SIG-M5 treated with dmso at 0.1 percent for 504 hours (cell line): ENCODE measurements around the gene PPP1R3D.
"Not testable (repeated sequence)": the region's sequence is repeated elsewhere in the genome, so short reads cannot be mapped to it uniquely, and the experiment has no call there.

Experiments
- DNase-seq: peaks from one replicate; lab custom pipeline; 2025; ENCODE audit not compliant: unreplicated experiment; lab: John Stamatoyannopoulos, UW

The PPP1R3D gene, protein sequence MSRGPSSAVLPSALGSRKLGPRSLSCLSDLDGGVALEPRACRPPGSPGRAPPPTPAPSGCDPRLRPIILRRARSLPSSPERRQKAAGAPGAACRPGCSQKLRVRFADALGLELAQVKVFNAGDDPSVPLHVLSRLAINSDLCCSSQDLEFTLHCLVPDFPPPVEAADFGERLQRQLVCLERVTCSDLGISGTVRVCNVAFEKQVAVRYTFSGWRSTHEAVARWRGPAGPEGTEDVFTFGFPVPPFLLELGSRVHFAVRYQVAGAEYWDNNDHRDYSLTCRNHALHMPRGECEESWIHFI

DNA sequence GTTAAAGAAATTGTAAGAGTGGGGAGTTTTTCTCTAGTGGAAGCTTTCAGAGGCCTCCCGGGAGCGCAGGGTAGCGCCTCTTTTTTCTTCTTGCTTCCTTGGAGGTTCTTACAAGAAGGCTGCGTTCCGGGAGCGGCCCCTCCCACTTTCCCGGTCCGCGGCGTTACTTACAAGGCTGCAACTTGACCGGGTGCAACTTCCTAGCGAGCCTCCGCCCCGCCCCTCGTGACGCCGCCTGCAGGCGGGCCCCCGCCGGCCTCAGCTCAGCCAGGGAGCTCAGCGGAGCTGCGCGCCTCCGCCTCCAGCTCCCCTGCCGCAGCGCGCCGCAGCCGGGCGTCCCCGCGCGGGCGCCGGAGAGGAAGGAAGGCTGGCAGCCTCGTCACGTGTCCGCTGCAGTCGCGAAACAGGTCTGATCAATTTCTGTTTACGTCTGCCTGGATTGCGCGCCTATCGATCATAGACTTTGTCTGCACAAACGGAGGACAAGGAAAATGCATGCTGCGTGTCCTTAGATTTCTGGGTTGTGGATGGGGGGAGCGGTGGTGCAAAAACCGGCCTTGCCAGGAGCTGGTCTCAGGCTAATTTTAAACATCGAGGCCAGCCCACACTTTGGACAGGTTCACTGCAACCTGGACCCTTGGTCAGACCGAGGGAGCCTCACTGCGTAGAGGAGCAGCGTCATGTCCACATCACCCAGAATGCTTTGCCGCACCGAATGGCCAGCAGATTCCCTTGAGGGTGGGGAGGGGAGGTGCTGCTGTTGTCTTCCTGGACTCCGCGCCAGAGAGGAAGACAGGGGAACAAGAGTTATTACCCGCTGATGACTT is at the start of gene PPP1R3D, which contains the start of gene FAM217B:
Gene PPP1R3D (minus strand): TSS at position 177 of the 827 bp plus-strand sequence. CDS start 374 bp downstream, outside the sequence.
Gene FAM217B (plus strand): TSS at position 261 of the 827 bp plus-strand sequence. CDS start 3,555 bp downstream, outside the sequence.
- peak; percentile 98 for DNase-seq

DNA sequence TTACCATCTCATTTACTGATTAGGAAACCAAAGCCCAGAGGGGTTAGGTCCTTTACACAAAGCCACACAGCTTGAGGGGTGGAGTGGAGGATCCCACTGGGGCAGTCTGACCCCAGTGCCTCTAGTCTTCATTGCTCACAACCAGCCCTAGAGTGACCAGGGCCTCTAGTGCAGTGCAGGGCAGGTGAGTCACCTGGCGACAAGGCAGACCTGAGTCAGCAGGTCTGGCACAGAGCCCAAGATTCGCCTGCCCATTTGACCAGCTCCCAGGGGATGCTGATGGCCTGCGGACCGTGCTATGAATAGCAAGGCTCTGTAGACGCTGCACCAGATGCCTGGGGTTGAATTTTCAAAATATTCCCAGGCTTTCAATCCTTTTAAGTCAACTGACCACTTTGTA is 48.0 kb upstream of the PPP1R3D start:
- peak; percentile 57 for DNase-seq

DNA sequence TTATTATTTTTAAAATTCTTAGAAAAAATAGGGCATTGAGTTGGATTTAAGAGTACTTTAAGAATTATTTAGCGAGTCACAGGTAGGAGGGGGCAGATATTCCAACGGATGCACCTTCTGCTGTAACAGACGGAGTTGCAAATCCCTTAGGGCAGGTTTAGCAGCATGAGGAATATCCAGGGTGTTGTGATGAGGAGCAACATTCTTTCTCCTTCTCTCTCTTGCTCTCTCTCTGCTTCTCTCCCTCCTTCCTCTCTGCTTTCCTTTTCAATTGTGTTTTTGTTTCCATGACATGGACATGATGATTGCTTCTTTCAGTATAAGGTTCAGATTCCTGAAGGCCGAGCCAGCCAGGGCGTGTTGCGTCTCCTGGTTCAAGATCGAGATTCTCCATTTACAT is 47.0 kb upstream of the PPP1R3D start:
- DNase-seq = no peak

DNA sequence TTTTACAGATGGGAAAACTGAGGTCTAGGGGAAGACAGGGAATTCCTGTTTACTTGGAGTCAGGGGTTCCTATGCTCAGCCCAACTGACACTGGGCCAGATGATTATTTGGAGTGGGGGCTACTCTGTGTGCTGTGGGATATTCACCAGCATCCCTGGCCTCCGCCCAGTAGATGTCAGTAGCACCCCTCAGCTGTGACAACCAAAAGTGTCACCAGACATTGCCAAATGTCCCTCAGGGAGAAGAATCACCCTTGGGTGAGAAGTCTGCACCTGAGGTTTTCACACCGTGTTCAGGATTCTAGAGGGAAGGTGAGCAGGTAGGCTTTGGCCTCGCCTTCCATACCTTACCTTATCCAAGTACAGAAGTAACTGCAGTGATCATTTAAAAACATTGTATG is 45.8 kb upstream of the PPP1R3D start:
- DNase-seq = peak; percentile 42

DNA sequence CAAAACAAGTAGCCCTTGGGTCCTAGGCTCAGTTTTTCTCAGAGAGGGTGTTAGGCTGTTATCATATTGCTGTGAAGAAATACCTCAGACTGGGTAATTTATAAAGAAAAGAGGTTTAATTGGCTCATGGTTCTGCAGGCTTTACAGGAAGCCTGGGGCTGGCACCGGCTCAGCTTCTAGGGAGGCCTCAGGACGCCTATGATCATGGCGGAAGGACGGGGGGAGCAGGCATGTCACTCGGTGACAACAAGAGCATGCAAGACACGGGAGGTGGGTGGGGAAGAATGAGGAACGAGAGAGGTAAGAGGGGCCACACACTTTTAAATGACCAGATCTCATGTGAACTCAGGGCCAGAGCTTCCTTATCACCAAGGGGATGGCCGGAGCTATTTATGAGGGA is 45.1 kb upstream of the PPP1R3D start:
- DNase-seq = no peak

DNA sequence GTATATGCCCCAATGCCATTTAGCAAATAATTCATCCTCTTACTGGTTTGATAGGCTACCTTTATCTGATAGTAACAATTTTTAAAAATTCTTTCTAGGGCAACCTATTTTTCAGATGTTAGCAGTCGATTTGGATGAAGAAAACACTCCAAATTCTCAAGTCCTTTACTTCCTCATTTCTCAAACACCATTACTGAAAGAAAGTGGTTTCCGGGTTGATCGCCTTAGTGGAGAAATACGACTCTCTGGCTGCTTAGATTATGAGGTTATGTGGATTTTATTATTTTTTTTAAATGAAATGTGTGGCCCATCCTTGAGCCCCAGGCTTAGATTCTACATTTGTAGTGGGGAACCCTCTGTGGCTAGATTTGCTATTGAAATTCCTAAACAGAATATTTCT is 44.4 kb upstream of the PPP1R3D start:
- peak; percentile 81 for DNase-seq

DNA sequence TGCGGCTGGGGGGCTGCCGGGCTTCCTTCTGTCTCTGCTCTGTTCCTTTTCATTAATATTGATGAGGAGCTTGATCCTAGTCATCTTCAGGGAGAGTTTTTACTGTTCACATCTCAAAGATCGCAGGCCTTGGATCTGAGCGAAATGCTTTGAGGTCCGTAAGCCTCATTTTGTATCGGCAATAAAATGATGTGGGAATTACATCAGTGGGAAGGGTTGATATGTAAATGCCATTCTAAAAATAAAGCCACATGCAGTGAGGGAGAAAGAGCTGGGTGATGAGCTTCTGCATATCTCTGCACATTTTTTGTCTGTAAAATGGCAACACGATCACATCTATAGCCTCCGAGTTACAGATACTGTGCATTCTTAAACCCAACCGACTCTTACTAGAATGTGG is 43.0 kb upstream of the PPP1R3D start:
- no peak for DNase-seq

DNA sequence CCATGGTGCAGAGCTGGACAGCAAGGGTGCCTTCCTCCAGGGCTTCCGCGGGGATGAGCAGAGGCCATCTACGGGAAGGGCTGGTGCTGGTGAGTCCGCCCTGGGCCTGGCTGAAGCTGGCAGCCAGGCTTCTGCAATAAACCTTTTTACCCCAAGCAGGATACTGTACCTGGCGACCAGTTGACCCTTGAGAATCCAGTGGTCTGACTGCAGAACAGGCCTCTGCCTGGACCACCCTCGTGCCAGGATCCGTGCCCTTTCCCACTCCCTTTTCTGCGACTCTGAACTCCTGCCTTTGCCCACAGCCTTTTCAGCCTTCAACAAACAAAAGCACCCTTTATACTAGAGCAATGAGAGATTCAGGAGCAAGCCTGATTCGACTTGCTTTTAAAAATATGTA is 37.0 kb upstream of the PPP1R3D start:
- no peak for DNase-seq

DNA sequence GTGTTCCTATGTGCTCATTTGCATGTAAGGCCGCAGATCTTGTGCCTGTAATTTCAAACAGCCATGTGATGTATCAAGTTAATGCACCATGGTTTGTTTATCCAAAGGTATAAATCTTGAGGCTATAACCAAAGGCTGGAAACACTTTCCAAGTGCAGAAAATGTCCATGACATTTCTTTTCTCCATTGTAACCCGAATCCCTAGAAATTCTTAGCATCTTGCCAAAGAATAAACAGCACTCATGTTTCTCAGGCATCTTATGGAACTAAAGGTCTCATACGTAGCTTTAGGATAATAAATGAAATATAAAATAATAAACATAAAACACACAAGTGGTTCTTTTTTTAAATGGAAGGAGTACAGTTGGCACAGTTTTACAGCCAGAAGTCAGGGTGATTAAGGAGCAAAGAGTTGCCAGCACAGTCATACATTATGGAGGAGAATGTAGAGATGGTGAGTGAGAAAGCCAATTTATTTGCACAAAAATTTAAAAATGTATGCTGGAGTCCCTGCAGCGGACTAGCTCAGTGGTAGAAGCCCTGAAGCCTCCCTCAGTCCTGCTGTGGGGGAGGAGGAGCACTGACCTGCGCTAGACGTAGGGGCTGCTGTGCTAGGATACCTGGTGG is 36.2 kb upstream of the PPP1R3D start:
- DNase-seq = no peak

DNA sequence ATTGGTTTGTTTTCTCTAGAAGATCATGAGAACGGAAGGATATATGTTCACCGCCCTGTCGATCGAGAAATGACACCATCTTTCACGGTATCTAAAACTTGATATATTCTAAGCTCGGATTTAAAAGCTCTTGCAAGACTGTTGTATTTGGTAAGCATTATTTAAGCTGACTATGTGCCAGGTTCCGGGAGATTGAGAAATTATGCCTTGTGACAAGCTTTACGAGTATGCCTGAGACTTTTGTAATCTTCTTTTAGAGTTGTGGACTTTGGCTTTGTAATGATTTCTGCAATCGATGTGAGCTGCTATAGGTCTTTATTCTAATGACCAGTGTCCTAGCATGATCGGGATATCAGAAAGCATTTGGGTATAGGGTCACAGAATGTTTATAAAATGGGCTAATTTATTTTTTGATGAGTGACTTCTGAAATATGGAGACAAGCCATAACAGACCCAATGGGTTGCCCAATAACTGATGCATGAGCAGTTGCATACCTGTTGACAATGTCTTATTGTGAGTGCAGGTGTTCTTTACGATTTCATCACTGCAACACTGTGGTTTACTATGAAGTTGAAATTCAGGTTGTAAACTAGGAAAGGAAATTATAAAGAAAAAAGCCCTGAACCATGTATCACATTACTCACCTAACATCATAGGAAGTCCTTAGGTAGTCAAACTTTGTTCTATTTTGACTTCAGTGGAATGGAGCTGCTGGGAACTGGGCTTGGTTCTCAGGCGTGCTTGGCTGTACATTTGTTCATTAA is 32.1 kb upstream of the PPP1R3D start:
- peak; percentile 52 for DNase-seq

DNA sequence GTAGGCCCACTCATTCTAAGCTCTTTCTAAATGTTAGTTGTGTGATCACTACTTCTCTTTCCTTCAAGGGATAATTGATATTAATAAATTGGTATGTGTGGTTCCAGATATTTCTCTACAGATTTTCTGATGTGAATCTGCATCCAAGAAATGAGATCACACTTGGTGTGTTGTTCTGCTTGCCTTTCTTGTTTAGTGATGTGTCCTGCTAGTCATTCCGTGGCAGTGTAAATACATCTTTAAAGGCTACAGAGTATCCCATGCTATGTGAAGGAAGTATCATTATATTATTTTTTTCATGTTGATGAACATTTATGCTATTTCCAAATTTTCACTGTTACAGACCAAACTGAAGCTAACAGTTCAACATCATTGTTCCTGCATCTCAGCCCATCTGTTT is 31.3 kb upstream of the PPP1R3D start:
- no peak for DNase-seq

DNA sequence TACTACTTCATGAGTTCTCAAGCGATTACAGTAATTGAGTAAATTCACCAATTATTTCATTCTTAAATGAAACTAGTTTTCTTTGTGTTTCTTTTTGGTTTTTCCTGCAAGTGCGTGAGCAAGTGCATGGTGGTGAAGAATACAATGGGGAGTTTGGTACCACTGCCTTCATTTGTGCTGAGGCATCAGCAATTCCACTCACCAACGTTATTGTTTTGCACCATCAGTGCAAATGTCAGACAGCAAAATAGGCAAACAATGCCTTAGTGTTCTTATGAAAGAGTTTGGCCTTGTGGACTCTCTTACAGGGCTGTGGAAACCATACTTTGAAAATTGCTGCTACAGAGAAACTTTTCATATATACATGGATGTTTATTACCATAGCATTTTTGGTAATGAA is 26.3 kb upstream of the PPP1R3D start:
- DNase-seq = no peak

DNA sequence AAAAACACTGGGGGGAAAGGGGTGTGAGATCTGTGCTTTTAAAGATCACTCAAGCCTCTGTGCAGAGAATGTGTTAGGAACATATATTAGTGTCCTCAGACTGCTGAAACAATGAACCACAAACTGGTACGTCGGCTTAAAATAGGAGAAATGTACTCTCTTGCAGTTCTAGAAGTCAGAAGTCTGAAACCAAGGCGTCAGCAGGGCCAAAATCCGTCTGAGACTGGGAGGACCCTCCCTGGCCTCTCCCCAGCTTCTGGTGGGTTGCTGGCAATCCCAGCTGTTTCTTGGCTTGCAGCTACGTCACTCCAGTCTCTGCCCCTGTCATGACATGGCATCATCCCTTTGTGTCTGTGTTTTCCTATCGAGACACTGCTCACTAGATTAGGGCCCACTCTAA is 22.1 kb upstream of the PPP1R3D start:
- DNase-seq = no peak

DNA sequence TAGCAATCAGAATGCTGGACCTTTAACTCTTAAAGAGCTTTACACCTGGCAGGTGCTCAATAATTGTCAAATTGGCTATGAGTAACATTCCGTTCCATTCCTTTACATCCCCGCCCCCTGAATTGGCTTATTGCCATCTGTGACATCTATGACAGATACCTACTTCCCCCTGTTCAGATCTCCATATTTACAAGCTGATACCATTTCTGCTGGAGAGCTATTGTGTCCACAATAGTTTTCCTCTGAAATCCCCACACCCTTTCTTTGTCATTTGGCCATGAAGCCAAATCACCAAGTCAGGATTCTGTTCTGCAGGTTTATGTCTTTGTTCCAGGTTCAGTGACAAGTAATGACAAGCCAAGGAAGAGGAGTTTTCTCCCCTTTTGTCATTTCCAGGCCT is 21.3 kb upstream of the PPP1R3D start:
- DNase-seq = no peak

DNA sequence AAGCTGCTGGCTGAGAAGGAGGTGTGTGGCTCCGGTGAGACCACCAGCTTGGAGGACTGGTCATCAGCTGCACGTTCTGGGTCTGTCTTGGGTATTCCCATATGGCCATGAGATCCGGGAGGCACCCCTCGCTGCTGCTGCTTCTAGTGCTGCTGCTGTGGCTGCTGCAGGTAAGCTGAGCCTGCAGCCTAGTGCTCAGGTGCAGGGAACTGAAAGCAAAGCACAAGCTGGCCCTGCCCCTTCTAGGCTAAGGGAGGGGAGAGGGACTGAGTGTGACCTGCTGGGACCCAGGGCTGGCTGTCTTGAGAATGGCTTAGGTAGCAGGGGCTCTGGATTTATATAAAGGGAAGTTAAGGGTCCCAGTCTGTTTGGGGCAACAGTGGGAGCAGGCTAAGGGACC is 18.5 kb upstream of the PPP1R3D start:
- DNase-seq = no peak

DNA sequence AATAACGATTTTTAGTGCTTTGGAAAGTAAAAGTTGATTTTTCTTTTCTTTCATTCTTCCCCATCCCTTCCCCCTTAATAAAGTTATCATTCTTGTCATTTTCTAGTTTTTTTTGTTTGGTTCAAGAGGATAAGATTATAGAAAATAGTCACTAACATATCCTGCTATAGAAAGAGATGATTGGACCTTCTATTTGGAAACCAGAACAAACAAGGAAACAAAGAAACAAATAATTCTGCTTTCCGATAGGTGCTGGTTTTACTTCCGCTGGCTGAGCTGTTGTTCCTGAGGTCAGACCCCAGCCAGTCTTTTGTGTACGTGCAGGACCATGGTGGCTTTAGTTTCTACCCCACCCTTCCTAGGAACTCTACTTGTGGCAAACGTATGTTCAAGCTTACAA is 18.0 kb upstream of the PPP1R3D start, which contains the start of gene CDH26:
Gene CDH26 (plus strand): TSS at position 301 of the 400 bp plus-strand sequence. CDS start 304 bp downstream, outside the sequence.
- no peak for DNase-seq

DNA sequence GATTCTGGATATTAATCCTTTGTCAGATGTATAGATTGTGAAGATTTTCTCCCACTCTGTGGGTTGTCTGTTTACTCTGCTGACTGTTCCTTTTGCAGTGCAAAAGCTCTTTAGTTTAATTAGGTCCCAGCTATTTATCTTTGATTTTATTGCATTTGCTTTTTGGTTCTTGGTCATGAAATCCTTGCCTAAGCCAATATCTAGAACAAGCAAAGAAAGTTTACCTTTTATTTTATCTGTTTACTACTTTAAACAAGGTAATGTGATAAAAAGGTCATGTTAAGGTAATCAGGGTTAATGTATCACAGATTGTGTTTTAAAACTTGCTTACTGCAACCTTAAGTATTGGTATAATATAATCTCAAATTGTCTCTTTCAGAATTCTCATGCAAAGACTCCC is 17.5 kb upstream of the PPP1R3D start:
- not testable (repeated sequence) for DNase-seq

DNA sequence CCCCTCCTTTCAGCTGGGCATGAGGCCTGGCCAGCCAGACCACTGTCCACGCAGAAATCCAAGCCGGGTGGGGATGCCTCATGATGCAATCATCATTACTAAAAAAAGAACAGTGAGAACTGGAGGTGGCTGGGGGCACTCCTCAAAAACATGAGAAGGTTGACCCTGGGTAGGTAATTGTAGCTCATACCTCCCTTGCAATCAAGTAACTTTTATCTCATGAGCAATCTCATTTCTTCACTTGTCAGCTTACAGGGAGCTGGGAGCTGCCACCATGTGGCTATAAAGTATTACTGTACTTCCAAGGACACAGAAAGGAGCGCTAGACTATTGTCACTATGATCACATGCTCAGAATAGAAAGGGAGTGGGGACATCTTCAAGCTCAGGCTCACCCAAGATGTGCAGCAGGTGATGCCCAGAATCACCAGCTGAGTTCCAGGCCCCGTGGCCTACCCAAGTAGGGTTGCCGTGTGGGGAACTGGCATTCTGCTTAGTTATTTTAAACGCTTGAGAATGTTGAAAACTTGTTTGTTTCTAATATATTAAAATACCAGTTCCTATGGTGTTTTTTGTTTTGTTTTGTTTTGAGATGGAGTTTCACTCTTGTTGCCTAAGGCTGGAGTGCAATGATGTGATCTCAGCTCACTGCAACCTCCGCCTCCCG is 15.2 kb upstream of the PPP1R3D start:
- DNase-seq = peak; percentile 92

DNA sequence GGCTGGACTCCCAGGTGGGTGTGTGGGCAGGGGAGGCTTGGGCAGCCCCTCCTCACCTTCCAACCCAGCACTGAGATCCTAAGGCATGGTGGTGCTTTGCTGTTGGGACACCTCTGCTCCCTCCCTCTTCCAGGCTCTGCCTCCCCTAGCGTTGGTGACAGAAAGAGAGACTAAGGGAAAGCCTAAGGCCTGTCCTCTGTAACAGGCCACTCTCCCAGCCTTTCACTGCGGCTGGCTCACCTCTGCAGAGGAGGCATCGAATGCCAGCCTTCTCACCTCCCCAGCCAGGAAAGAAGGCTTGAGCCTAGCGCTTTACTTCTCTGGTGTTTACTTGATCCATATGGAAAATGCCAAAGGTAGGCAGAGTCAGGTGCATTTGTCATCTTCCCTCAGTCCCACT is 14.6 kb upstream of the PPP1R3D start:
- no peak for DNase-seq

DNA sequence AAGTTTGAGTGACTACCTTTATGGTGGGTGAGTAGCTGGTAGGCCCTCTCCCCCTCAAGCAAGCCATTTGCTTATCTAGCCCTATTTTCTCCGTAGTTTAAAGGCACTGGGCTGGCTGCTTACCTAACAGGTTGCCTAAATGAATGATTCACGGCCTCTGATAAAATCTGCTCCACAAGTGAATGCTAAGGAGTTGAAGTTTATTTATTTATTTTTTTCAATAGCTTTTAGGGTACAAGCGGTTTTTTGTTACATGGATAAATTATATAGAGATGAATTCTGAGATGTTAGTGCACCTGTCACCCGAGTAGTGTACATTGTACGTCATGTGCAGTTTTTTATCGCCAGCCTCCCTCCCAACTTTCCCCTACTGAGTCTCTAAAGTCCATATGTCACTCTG is 9.8 kb upstream of the PPP1R3D start:
- DNase-seq = peak; percentile 17
